Measurements from ENCODE around the gene PLA2G2C.

- TF ChIP-seq CTCF (IDR thresholded peaks at IDR 0.05) = no peak
- no peak for TF ChIP-seq EP300 (IDR thresholded peaks at IDR 0.05)
- TF ChIP-seq POLR2A (IDR thresholded peaks at IDR 0.05) = no peak
These were observed 14.6 kb upstream of the PLA2G2C start for GRCh38 chr1:20200966-20201365.
